Raji (cell line): ENCODE results near the gene IGF2BP2.

Experiments
- POLR2A ChIP-seq: IDR thresholded peaks from 2 replicates; pipeline ENCODE4 v1.6.1; 2011; ENCODE audit warnings: low read depth, low read length, control low read depth; ENCODE audit not compliant: insufficient read depth

IGF2BP2 gene

DNA sequence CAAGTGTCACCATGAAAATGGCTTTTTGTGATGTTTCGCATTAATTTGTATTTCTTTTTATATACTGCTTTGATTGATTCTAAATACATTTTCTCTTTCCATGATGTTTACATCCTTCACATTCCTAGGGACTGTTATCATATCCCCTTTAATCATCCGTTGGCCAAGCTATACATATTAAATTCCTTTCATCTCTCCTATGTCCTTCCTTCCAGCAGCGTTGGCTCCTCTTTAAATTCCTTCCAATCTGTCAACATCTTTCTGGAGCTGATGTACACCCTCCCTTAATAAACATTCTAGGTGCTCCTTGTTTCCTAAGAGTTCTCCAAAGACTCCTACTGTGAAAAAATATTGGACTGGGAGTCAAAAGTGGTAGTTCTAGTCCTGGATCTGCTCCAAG is 87.8 kb downstream of the IGF2BP2 start:
- no peak for TF ChIP-seq POLR2A

DNA sequence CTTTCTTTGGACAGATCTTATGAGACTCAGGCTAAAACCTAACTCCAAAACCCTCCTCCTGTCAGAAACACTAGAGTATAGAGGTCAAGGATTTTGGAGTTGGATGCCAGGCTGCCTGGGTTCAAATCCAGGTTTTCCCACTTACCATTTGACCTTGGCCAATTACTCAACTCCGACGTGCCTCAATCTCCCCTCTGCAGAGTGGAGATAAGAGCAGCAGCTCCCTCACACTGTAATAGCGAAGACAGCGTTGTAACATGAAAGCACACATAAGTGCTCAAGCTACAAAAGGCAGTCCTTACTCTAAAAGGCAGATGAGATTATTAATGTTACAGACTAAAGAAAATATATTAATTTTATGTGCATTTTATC is 90.1 kb downstream of the IGF2BP2 start:
- TF ChIP-seq POLR2A = no peak

DNA sequence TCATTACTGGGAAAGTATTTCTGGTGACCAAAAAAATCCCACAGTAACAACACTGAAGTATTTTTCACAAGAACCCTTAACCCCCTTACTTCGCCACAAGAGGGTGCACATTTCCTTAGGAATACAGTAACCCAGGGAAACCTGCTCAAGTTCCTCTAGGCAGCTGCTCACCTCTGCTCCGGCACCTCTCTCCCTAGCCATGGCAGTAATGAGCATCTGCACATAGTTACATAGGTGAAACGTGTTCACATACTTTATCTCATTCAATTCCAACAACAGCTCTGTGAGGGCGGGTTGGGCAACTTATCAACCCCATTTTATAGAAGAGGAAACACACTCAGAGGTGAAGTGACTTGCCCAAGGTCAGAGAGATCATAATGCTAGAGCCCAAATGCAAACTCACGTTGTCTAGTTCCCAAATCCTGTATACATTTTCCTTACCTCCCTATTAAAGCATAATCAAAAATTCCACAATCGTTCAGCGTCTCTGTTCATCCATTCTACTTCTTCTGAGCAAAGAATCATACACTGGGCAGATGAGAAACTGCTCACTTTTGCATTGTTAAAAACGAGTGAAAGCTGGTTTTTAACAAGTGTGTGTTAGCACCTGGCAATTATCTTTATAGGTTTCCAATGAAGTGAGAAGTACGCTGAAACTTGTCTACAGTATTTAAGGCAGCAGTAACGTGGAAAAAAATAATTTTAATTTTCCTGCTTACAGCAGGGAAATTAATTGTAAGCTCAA is 90.7 kb downstream of the IGF2BP2 start:
- no peak for TF ChIP-seq POLR2A

DNA sequence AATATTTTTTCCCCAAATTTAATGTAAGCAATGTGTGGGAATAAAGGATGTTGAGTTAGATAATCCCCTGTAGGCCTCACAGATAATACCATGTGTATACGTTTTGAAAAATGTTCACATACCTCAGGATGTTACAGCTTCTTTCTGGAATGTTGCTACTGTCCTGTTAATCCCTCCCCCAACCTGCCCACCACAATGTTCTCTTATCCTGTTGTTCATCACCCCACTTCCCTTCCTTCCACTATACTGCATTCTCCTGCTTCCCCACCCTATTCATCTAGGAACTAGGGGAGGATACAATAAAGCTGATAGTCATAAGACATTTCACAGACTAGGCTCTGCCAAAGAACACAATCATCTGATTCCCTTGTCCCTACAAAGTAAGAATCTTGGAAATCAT is 92.1 kb downstream of the IGF2BP2 start:
- TF ChIP-seq POLR2A = no peak

DNA sequence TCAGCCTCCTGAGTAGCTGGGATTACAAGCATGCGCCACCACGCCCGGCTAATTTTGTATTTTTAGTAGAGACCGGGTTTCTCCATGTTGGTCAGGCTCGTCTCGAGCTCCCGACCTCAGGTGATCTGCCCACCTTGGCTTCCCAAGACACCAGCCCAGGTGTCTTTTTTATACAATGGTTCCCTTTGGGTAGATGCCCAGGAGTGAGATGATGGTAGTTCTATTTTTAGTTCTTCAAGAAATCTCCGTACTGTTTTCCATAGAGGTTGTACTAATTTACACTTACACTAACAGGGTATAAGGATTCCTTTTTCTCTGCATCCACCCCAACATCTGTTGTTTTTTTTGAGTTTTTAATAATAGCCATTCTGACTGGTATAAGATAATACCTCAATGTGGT is 94.3 kb downstream of the IGF2BP2 start:
- no peak for TF ChIP-seq POLR2A

DNA sequence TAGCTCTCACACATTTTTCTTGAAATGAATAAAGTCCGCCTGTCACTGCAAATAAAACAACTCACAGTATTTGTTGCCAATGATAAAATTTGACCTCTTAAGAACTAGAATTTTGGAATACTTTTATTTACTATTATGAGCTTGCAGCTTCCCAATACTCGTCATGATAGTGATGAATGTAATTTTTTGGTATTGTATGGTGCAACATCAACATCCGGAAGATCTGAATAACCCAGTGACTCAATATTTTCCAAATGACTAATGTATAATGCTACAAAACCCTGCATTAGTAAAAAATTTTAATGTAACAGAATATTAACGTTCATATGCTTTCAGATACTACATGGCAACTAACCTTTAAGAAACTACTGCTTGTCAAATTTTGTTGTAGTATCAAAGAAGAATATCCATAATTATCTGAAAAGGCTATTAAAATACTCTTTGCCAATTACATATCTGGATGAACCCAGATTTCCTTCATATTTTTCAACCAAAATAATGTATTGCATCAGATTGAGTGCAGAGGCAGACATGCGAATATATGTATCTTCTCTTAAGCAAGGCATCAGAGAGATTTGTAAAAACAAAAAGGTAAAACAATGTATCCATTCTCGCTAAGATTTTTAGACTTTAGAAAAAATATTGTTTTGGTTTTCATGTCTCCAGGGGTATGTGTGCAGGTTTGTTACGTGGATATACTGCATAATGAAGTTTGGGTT is 95.3 kb downstream of the IGF2BP2 start:
- no peak for TF ChIP-seq POLR2A

DNA sequence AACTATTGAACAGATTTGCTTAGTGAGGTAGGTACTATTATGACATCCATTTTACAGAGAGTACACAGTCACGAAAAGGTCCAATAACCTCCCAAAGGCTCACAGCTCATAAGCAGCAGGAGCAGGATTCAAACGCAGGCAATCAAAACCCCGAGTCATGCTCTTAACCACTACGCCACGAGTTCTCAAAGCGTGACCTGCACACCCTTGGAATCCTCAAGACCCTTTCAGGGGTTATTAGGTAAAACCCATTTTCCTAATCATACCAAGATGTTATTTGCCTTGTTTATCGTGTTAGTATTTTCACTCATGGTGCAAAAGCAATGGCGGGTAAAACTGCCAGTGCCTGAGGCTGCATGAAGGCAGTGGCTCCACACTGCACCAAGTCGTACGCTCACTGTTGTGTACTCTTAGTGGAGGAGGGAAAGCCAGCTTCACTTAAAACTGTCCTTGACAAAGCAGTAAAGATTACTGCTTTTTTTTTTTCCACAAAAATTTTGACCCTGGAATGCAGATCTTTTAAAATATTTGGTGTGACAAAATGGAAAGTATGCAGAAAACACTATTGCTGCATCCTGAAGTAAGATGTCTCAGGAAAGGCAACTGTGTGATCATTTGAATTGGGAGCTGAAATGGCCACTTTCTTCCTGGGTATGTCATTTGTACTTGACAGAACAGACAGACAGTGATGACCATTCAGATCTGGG is 96.1 kb downstream of the IGF2BP2 start:
- TF ChIP-seq POLR2A = no peak

DNA sequence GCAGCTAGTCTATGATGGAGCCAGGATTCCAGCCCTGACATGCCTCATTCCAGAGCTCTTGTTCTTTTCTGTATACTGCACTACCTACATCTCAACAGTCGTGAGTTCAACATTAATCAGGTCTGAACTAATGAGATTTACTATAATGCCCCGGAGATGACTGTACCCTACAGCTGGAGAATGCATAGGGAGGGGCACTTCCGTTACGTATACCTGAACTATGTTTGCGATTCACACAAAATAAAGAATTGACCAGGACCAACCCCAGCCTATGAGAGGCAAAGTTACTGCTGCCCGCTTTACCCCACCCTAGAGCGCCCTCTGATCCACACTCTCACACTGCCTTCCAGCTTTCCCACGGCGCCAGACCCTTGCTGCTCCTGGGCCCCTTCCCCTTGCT is 97.0 kb downstream of the IGF2BP2 start:
- TF ChIP-seq POLR2A = no peak

DNA sequence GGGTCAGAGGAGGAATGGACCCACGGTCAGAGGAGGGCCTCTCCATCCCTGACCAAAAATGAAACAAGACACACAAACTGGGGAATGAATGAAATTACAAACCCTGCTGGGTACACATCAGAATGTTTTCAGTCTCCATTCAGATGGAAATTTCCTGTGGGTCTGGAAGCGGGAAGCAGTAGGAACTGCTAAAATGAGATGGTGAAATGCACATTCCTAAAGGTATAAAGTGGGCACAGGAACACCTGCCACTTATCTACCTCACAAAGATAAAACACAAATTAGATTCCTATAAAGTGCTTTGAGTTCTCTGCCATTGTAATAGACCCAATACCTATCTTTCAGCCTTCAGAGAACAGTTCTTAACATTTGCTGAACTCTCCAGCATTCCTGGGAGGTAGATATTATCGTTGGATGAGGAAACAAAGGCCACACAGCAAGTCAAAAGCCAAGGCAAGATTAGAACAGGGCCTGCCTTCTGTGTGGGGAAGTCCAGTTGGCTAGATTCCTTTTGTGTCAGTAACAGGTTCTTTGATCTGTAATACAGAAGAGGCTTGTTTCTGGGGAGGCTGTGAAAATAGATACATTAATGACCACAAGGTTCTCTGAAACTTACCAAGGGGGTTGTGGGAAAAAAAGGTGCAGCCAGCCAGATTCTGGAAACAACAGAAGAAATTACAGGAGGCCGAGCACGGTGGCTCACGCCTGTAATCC is 98.4 kb downstream of the IGF2BP2 start:
- TF ChIP-seq POLR2A = no peak

DNA sequence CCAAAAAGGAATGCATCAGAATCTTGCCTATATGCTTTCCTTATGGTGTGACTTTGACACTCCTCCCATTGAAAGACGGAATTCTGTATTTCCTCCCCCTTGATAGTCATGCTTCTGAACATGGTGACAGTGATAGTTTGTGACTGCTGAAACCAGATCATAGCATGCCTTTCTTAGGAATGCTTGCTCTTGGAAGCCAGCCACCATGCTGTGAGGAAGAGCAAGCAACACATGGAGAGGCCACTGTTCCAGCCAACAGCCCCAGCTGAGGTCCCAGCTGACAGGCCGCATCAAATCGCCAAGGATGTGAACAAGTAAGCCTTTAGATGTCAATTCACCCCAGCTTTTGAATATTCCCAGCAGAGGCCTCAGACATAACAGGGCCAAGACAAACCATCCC is 100.1 kb downstream of the IGF2BP2 start:
- no peak for TF ChIP-seq POLR2A

DNA sequence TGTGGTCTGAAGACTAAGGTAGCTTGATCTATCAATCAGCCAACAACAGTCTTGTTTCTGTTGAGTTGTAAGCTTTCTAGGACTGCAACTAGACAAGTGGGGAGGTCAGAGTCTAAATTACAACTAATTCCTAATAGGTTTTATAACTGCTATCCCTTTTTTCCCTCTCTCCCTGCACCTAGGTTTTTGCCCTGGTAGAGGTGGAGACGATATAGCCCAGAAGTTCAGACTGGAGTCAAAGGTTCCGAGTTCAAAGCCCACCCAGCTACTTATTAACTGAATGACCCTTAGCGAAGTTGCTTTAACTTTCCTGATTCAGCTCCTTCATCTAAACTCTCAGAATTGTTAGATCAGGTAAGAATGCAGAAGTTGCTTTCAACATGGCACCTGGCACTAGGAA is 100.6 kb downstream of the IGF2BP2 start:
- TF ChIP-seq POLR2A = no peak

DNA sequence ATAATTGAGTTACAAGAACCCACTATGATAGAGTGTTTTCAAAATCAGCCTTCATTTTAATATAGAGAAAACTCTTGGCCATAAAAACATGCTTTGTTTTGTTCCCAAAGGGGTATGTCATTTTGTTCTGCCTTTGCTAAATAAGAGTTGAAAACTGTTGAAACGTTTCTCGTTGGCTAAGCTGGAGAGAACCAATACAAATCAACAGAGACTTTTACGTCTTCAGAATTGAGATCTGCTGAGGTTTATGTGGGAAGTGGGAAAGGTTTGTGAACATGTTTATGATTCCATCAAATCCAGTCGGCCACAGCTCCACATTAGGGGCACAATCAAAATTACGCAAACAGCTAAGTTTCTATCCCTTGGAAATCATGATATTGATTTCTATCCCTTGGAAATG is 102.0 kb downstream of the IGF2BP2 start:
- no peak for TF ChIP-seq POLR2A

DNA sequence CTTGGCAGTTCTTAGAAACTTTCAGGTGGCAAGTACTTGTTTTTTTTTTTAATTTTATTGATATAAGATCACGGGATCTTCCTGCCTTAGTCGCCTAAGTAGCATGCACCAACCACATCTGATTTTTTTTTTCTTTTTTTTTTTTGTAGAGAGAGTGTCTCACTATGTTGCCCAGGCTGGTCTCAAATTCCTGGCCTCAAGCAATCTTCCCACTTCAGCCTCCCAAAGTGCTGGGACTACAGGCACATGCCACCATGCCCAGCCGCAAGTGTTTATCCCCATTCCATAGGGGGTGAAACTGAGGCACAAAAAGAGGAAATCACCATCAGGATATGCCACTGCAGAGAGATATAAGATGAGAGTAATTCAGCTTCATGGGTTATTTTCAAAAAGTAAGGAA is 102.9 kb downstream of the IGF2BP2 start:
- TF ChIP-seq POLR2A = no peak

DNA sequence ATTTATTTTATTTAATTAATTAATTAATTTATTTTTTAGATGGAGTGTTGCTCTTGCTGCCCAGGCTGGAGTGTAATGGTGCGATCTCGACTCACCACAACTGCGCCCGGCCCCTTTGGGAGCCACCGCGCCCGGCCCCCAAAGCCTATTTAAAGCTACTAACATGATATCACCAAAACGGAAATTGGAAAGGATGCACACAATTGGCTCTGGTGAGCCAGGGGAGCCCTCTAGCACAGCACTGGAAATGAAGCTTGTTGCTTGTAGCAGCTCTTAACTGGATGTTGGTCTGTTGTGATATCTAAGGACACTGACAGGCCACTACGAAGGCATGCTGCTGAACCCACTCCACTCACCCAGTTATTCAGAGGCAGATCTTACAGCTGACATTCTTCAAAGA is 104.5 kb downstream of the IGF2BP2 start:
- no peak for TF ChIP-seq POLR2A
